ENCODE results near the gene STIMATE.

- TF ChIP-seq POLR2AphosphoS5 (IDR thresholded peaks at IDR 0.05) (no peak), CTCF (IDR thresholded peaks at IDR 0.05) (no peak), POLR2A (IDR thresholded peaks at IDR 0.05) (no peak)
Observed at GRCh38 chr3:52904000-52904399, 6.7 kb upstream of the STIMATE start.

All from prostate gland (tissue), 2 donors.